Psoas muscle (tissue), 8 donors: ENCODE measurements around the gene CASK. TPM values are rescaled to one million over a fixed set of nuclear protein-coding genes. Genes with fewer than 3 reads are reported as not detected.
A peak's percentile ranks its signal among the peaks of the same experiment; 100 is the strongest.

Experiments used
- ATAC-seq, 4 donors: fragments of 200-7000 bp; cut with Tn5 transposase; one replicate each; pipeline ENCODE4 v1.9.1; 2020; ENCODE audit warnings: moderate library complexity in 3 of 4, mild to moderate bottlenecking in 2 of 4
- DNase-seq, 2 donors: peaks; one replicate each; pipeline ENCODE4 v3.0.0-alpha.2; 2020
- H3K27ac ChIP-seq: fragments of 200-600 bp; one replicate; pipeline ENCODE4 v1.8.0; 2022
- H3K27me3 ChIP-seq, 3 donors: fragments of 200-600 bp in 1 of 3; one replicate each; pipeline versions ENCODE4 v1.6.1 to v1.8.0; 2013 to 2022; ENCODE audit warnings: low read length in 2 of 3, mild to moderate bottlenecking in 2 of 3, moderate library complexity in 1 of 3; ENCODE audit not compliant: insufficient read depth in 3 of 3
- H3K36me3 ChIP-seq, 2 donors: fragments of 200-600 bp in 1 of 2; one replicate each; pipeline versions ENCODE4 v1.6.1 to v1.8.0; 2013 to 2022; ENCODE audit warnings: low read depth in 1 of 2, mild to moderate bottlenecking in 1 of 2, moderate library complexity in 1 of 2; ENCODE audit not compliant: insufficient read depth in 1 of 2
- H3K4me1 ChIP-seq: fragments of 200-600 bp; one replicate; pipeline ENCODE4 v1.8.0; 2022
- H3K4me3 ChIP-seq: fragments of 200-600 bp; one replicate; pipeline ENCODE4 v1.8.0; 2022; ENCODE audit warnings: mild to moderate bottlenecking
- H3K9me3 ChIP-seq: fragments of 200-600 bp; one replicate; pipeline ENCODE4 v1.8.0; 2022
- WGBS, 3 donors: extraction: QIAGEN DNeasy Blood & Tissue Kit; methylation state at CpG; one replicate each; pipeline versions ENCODE4 v1.1.6 to v1.1.7; 2013; 5-methylcytosine and 5-hydroxymethylcytosine counted together
- intact Hi-C, 2 donors: fragments of 100-400 bp; cut with DNase I; formaldehyde crosslinking; loops; one replicate each; pipeline versions ENCODE4 v1.11.0 to v1.14.2; 2022
- polyA plus RNA-seq, 3 donors: library from polyadenylated mRNA; stranded (reverse); fragments of 200-250 nt; gene quantifications; one replicate each; pipeline ENCODE4 v1.2.3, GENCODE V29; 2013
- total RNA-seq, 4 donors: library from RNA; stranded (reverse); fragmentation: NEBNext Ultra II Directional in 2 of 4; extraction: Animal tissue kit (Norgen Biotek cat#: 25700) in 2 of 4; gene quantifications; one replicate each; pipeline versions ENCODE4 v1.2.1 to v1.2.4, GENCODE V29; 2021 to 2023
- TF ChIP-seq, protein P1 (sequence below): fragments of 200-600 bp; IDR thresholded peaks from one replicate; pipeline ENCODE4 v1.8.0; 2022; ENCODE audit warnings: antibody characterized with exemption
- donor health status: healthy with polysubstance abuse.
- donor health status: DM: no; HTN: no; CAD: no; lungs with moderate emphysema.
- donor health status: Bipolar disorder and iron deficiency.
- donor health status: healthy.
- donor health status: DM: yes; HTN: yes; CAD: no.
- donor health status: DM: no; HTN: no; CAD: no.
- donor health status: DM: no; HTN: no; CAD: no.
- donor health status: DM: yes; HTN: yes; CAD: no.

CASK gene
- total and polyA plus RNA-seq, 7 donors: 2.8 to 19.4 (median 9.7) TPM

DNA sequence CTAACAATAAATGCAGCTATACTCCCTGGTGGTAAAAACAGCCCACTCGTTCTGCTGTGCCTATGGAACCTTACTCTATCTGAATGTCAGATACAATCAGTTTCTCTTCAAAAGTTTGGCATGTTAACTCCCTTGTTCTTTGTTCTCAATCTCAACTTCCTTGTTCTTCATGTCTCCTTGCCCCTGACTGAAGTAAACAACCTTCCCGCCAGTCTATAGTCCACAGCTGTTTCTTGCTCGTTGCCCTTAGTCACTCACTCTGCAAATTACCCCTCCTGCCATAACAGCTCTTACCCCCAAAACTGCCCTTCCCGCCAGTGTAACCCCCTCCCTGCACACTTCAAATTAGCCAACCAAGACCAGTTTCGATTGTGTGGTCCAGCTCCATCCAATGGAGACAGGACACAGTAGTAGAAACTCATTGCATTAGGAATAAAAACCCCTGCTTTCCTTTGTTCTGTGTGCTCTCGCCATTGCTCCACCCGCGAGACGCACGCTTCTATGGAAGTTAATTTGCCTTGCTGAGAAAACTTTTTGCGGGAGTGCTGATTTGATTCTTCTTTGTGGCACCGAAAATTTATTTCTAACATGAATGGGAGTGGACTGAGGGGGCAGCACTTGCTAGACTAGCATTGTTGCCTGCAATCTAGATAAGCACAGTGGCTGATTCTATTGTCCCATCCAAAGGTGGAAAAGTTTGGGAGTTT lies 206.4 kb downstream of the CASK start:
- intact Hi-C loops: no loop called here
- no peak for ATAC-seq

DNA sequence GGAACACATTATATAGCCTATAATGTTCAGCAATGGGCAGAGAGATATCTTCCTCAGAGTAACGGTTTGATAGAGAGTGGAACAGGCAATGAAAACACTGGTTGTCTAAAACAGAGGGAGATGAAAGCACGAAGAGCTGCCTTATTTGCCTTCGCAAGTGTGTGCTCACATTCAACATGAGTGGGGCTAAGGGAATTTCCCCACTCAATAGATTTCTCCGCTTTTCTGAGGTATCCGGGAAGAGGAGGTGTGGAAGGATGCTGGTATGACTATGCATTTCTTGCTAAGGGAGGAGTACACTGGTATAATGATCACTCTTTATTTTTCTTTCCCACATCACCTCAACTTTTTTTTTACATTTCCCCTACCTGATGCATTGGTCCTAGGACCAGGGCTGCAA lies 207.1 kb downstream of the CASK start:
- peaks cover 0 to 10% (median 0%) of the 10 kb centered on the region in 3 donors for H3K27me3 ChIP-seq
- H3K9me3 ChIP-seq: peaks cover 9% of the 10 kb centered on the region
- no peak for DNase-seq
- no peak for ATAC-seq
- no peaks in the 10 kb centered on the region for H3K4me1 ChIP-seq
- H3K4me3 ChIP-seq: no peak overlapping the region
- H3K27ac ChIP-seq: no peak overlapping the region
- no peaks in the 10 kb centered on the region for H3K36me3 ChIP-seq
- intact Hi-C loops: no loop called here
- TF ChIP-seq, protein P1, sequence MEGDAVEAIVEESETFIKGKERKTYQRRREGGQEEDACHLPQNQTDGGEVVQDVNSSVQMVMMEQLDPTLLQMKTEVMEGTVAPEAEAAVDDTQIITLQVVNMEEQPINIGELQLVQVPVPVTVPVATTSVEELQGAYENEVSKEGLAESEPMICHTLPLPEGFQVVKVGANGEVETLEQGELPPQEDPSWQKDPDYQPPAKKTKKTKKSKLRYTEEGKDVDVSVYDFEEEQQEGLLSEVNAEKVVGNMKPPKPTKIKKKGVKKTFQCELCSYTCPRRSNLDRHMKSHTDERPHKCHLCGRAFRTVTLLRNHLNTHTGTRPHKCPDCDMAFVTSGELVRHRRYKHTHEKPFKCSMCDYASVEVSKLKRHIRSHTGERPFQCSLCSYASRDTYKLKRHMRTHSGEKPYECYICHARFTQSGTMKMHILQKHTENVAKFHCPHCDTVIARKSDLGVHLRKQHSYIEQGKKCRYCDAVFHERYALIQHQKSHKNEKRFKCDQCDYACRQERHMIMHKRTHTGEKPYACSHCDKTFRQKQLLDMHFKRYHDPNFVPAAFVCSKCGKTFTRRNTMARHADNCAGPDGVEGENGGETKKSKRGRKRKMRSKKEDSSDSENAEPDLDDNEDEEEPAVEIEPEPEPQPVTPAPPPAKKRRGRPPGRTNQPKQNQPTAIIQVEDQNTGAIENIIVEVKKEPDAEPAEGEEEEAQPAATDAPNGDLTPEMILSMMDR: no peak
- 90 to 98% (median 94%) methylated on average over 5 of the region's 5 CpGs for WGBS, 3 donors

More for the DNA sequence above, 206.4 kb downstream of the CASK start:
- Histone ChIP-seq H3K27me3 (peaks cover 0 to 10% (median 0%) of the 10 kb centered on the region in 3 donors), H3K36me3 (no peaks in the 10 kb centered on the region), H3K9me3 (peaks cover 9% of the 10 kb centered on the region), H3K4me1 (no peaks in the 10 kb centered on the region), H3K4me3 (no peak overlapping the region), H3K27ac (no peak overlapping the region)
- 87 to 94% (median 91%) methylated on average over 12 of the region's 12 CpGs for WGBS, 3 donors
- DNase-seq: no peak
- TF ChIP-seq, protein P1: no peak

DNA sequence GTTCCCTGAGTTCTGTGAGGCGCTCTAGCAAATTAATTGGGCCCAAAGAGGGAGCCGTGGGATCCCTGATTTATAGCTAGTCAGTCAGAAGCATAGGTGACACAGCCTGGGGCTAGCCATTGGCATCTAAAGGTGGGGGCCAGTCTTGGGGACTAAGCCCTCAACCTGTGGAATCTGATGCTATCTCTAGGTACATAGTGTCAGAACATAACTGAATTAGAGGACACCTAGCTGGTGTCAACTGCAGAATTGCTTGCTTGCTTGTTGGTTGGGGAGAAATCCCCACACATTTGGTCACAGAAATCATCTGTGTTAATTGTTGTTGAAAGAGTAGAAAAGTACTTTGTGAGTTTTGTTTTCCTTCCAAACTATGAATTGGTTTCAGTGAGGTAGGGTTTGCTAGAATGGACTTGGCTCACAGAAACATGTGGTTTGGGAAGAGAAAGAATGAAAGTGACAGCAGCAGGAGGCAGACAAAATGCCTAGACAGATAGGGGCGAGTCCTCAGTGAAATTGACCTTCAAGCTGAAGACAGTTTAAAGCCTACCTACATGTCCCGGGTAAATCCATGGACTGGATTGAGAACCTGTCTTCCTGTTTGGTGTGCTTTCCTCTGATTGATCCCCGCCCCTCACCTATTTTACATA lies 212.2 kb downstream of the CASK start:
- Histone ChIP-seq H3K9me3 (no peaks in the 10 kb centered on the region), H3K4me3 (no peak overlapping the region), H3K27ac (no peak overlapping the region), H3K36me3 (no peaks in the 10 kb centered on the region), H3K27me3 (peaks cover 0 to 14% (median 0%) of the 10 kb centered on the region in 3 donors), H3K4me1 (no peaks in the 10 kb centered on the region)
- 77 to 90% (median 83%) methylated on average over 5 of the region's 5 CpGs for WGBS, 3 donors
- DNase-seq: no peak
- intact Hi-C loops: no loop called here
- ATAC-seq: no peak
- TF ChIP-seq, protein P1: no peak

- no peaks in the 10 kb centered on the region for H3K36me3 ChIP-seq
- DNase-seq (no peak), ATAC-seq (no peak)
- no peak overlapping the region for H3K27ac ChIP-seq
- WGBS, 3 donors: 48 to 89% (median 52%) methylated on average over 3 of the region's 3 CpGs
- no peaks in the 10 kb centered on the region for H3K9me3 ChIP-seq
- H3K27me3 ChIP-seq: peaks cover 0 to 8% (median 0%) of the 10 kb centered on the region in 3 donors
- TF ChIP-seq, protein P1: peak; percentile 4
- intact Hi-C loops: no loop called here
- no peak overlapping the region for H3K4me3 ChIP-seq
- no peaks in the 10 kb centered on the region for H3K4me1 ChIP-seq
These were observed 214.9 kb downstream of the CASK start for GRCh38 chrX:41708486-41708885.
